Measurements from ENCODE around the gene SIRT1.
"Not testable (repeated sequence)": the region's sequence is repeated elsewhere in the genome, so short reads cannot be mapped to it uniquely, and the experiment has no call there.

The SIRT1 gene

GRCh38 chr10:67884313-67884841 is at the start of gene SIRT1:
Gene SIRT1, plus strand, starts transcription at chr10:67884656. Its CDS starts 66 bp downstream, at chr10:67884722.
- DNase-seq (ENCODE audit: low spot score) = peak; percentile 90

GRCh38 chr10:67835541-67836394 is 48.7 kb upstream of the SIRT1 start:
- not testable (repeated sequence) for DNase-seq (ENCODE audit: low spot score)

- DNase-seq (ENCODE audit: low spot score) = no peak
Observed at GRCh38 chr10:67836488-67836887, 48.0 kb upstream of the SIRT1 start.

- DNase-seq (ENCODE audit: low spot score) = no peak
Observed at GRCh38 chr10:67836972-67837371, 47.5 kb upstream of the SIRT1 start.

GRCh38 chr10:67837541-67838314 is 46.7 kb upstream of the SIRT1 start, which contains the start of gene DNAJC12:
Gene DNAJC12, minus strand, starts transcription at chr10:67838188. Its CDS starts 177 bp downstream, at chr10:67838011.
- DNase-seq (ENCODE audit: low spot score) = peak; percentile 83

GRCh38 chr10:67839511-67839910 is 44.9 kb upstream of the SIRT1 start:
- DNase-seq (ENCODE audit: low spot score) = not testable (repeated sequence)

- no peak for DNase-seq (ENCODE audit: low spot score)
Observed at GRCh38 chr10:67839951-67840350, 44.5 kb upstream of the SIRT1 start.

GRCh38 chr10:67841737-67842136 is 42.7 kb upstream of the SIRT1 start:
- no peak for DNase-seq (ENCODE audit: low spot score)

GRCh38 chr10:67843284-67843683 is 41.2 kb upstream of the SIRT1 start:
- DNase-seq (ENCODE audit: low spot score) = no peak

- peak; percentile 86 for DNase-seq (ENCODE audit: low spot score)
Observed at GRCh38 chr10:67849331-67850011, 35.0 kb upstream of the SIRT1 start.

GRCh38 chr10:67851186-67851585 is 33.3 kb upstream of the SIRT1 start:
- no peak for DNase-seq (ENCODE audit: low spot score)

GRCh38 chr10:67852761-67853160 is 31.7 kb upstream of the SIRT1 start:
- no peak for DNase-seq (ENCODE audit: low spot score)

- DNase-seq (ENCODE audit: low spot score) = no peak
Observed at GRCh38 chr10:67853512-67853911, 30.9 kb upstream of the SIRT1 start.

- no peak for DNase-seq (ENCODE audit: low spot score)
Observed at GRCh38 chr10:67858971-67859370, 25.5 kb upstream of the SIRT1 start.

- no peak for DNase-seq (ENCODE audit: low spot score)
Observed at GRCh38 chr10:67861750-67862432, 22.6 kb upstream of the SIRT1 start.

GRCh38 chr10:67863094-67863493 is 21.4 kb upstream of the SIRT1 start:
- no peak for DNase-seq (ENCODE audit: low spot score)

- no peak for DNase-seq (ENCODE audit: low spot score)
Observed at GRCh38 chr10:67864607-67865371, 19.7 kb upstream of the SIRT1 start.

- DNase-seq (ENCODE audit: low spot score) = no peak
Observed at GRCh38 chr10:67868132-67868531, 16.3 kb upstream of the SIRT1 start.

GRCh38 chr10:67869996-67870395 is 14.5 kb upstream of the SIRT1 start:
- no peak for DNase-seq (ENCODE audit: low spot score)

- no peak for DNase-seq (ENCODE audit: low spot score)
Observed at GRCh38 chr10:67875340-67876238, 8.9 kb upstream of the SIRT1 start.
